ENCODE data around the gene RAB31. TPM values are rescaled to one million over a fixed set of nuclear protein-coding genes. Genes with fewer than 3 reads are reported as not detected.
A peak's percentile ranks its signal among the peaks of the same experiment; 100 is the strongest.
"Not testable (repeated sequence)": the region's sequence is repeated elsewhere in the genome, so short reads cannot be mapped to it uniquely, and the experiment has no call there.

The RAB31 gene
- total RNA-seq, 1 donor from 2014 or later: 26.0 TPM

DNA sequence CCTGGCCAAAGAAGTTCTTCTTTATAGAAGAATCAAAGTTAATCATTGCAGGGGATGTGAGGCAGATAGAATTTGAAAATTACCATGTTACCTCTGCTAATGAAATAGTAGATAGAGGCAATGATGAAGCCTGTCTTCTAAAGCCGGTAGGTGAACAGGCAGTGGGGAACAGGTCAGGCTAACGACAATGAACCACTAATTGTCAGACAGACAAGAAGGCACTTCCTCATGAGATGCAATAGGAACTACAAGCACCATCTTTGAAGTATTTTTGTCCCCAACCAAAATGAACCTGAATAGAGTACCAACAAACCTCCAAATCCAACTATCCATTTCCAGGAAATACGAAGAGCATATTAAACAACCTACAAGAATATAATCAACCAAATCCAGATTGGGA, 41.6 kb upstream of the RAB31 start:
- Histone ChIP-seq H3K4me1 (no peaks in the 10 kb centered on the region), H3K27me3 (no peaks in the 10 kb centered on the region), H3K27ac (no peak overlapping the region), H3K4me3 (no peak overlapping the region), H3K36me3 (no peaks in the 10 kb centered on the region), H3K9me3 (no peaks in the 10 kb centered on the region)
- TF ChIP-seq POLR2AphosphoS5 (IDR thresholded peaks at IDR 0.05; ENCODE audit: insufficient read depth in 1 of 2, low read depth in 1 of 2) (no peak), POLR2A (IDR thresholded peaks at IDR 0.05) (no peak)
- TF ChIP-seq, protein P1, sequence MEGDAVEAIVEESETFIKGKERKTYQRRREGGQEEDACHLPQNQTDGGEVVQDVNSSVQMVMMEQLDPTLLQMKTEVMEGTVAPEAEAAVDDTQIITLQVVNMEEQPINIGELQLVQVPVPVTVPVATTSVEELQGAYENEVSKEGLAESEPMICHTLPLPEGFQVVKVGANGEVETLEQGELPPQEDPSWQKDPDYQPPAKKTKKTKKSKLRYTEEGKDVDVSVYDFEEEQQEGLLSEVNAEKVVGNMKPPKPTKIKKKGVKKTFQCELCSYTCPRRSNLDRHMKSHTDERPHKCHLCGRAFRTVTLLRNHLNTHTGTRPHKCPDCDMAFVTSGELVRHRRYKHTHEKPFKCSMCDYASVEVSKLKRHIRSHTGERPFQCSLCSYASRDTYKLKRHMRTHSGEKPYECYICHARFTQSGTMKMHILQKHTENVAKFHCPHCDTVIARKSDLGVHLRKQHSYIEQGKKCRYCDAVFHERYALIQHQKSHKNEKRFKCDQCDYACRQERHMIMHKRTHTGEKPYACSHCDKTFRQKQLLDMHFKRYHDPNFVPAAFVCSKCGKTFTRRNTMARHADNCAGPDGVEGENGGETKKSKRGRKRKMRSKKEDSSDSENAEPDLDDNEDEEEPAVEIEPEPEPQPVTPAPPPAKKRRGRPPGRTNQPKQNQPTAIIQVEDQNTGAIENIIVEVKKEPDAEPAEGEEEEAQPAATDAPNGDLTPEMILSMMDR (IDR thresholded peaks at IDR 0.05): no peak
- intact Hi-C loops (cut with DNase I): no loop called here
- peak in 1 of 2 donors; percentile 11 for DNase-seq (ENCODE audit: extremely low spot score in 2 of 2)

DNA sequence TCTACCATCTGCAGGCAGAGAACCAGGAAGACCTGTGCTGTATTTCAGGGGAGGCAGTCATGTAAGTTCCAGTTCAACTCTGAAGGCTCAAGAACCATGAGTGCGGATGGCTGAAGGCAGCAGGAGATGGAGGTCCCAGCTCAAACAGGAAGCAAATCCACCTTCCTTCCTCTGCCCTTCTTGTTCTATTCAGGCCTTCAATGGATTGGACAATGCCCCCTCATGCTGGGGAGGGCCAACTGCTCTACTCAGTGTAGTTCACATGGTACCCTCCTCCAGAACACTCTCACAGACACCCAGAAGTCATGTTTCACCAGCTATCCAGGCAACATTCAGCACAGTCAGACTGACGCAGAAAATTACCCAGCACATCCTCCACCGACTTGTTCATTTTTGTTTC, 39.1 kb upstream of the RAB31 start:
- peaks cover 9% of the 10 kb centered on the region for H3K4me1 ChIP-seq
- H3K4me3 ChIP-seq: no peak overlapping the region
- H3K27ac ChIP-seq: no peak overlapping the region
- peak in 1 of 2 donors; percentile 37 for DNase-seq (ENCODE audit: extremely low spot score in 2 of 2)
- no peaks in the 10 kb centered on the region for H3K36me3 ChIP-seq
- TF ChIP-seq, protein P1 (IDR thresholded peaks at IDR 0.05): no peak
- TF ChIP-seq POLR2AphosphoS5 (IDR thresholded peaks at IDR 0.05; ENCODE audit: insufficient read depth in 1 of 2, low read depth in 1 of 2) (no peak), POLR2A (IDR thresholded peaks at IDR 0.05) (no peak)
- intact Hi-C loops (cut with DNase I): no loop called here
- no peaks in the 10 kb centered on the region for H3K27me3 ChIP-seq
- H3K9me3 ChIP-seq: no peaks in the 10 kb centered on the region

DNA sequence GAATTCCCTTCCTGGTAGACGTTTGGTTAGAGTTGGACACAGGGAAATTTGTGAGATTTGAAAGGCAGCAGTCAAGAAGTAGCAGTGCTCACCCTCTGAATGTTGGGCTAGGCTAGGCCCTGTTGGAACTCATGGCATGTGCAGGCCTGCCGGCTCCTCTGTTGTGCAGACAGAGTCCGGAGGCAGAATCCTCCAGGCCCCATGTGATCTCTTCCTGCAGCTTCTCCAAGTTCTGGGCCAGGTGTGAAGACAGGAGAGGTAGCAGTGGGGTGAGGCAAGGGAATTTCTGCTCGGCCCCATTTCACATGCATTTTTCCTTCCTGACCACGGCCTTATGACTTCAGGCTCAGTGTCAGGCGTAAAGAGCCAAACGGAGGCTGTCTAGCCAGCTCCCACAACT, 36.9 kb upstream of the RAB31 start:
- peak in 1 of 2 donors; percentile 81 for DNase-seq (ENCODE audit: extremely low spot score in 2 of 2)
- peaks cover 12% of the 10 kb centered on the region for H3K4me1 ChIP-seq
- H3K36me3 ChIP-seq: no peaks in the 10 kb centered on the region
- no peaks in the 10 kb centered on the region for H3K9me3 ChIP-seq
- no peak for TF ChIP-seq POLR2A (IDR thresholded peaks at IDR 0.05)
- no peak for TF ChIP-seq POLR2AphosphoS5 (IDR thresholded peaks at IDR 0.05; ENCODE audit: insufficient read depth in 1 of 2, low read depth in 1 of 2)
- TF ChIP-seq, protein P1 (IDR thresholded peaks at IDR 0.05): no peak
- no peak overlapping the region for H3K4me3 ChIP-seq
- intact Hi-C loops (cut with DNase I): no loop called here
- no peak overlapping the region for H3K27ac ChIP-seq
- no peaks in the 10 kb centered on the region for H3K27me3 ChIP-seq

DNA sequence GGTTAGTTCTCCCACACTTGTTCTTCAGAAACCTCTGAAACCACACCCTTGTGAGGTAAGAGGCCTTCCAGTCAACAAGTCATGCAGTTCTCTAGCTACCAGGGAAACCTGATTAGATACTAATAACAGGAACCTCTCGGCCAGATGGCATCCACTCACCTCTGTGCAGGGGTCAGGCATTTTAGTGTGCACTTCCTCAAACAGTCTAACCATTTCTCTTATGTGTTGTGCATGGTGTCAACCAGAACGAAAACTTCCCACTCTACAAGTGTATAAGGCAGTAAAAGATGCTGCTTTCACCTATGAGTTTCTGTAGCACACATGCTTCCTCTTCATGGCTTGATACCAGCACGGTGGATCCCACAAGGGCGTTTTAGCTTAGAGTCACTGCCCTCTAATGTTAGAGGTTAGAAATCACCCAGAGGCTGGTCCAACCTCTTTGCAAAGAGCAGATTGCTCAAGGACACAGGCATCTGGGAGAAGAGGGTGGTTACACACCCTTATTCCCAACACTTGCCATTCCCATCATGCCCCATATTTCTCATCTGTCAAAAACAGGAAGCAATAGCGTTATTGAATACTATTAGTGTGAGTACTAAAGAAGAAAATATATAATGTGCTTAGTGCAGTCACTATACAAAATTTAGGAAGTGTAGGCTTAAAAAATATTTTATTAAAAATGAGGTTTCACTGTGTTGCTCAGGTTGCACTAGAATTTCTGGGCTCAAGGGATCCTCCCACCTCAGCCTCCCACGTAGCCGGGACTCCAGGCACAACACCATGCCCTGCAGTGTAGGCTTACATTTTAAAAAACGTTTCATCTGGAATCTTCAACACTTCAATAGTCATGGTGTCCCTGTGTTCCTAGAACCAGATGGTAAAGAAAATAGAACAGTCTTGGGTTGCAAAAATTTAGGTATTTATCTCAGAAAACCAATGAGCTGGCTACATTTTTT, 34.5 kb upstream of the RAB31 start:
- Histone ChIP-seq H3K9me3 (no peaks in the 10 kb centered on the region), H3K27ac (no peak overlapping the region), H3K4me3 (no peak overlapping the region), H3K4me1 (peaks cover 12% of the 10 kb centered on the region), H3K36me3 (no peaks in the 10 kb centered on the region), H3K27me3 (no peaks in the 10 kb centered on the region)
- TF ChIP-seq POLR2A (IDR thresholded peaks at IDR 0.05) (no peak), POLR2AphosphoS5 (IDR thresholded peaks at IDR 0.05; ENCODE audit: insufficient read depth in 1 of 2, low read depth in 1 of 2) (peak; percentile 6 to 40)
- TF ChIP-seq, protein P1 (IDR thresholded peaks at IDR 0.05): no peak
- peak in 1 of 2 donors; percentile 75 for DNase-seq (ENCODE audit: extremely low spot score in 2 of 2)
- intact Hi-C loops (cut with DNase I): no loop called here

DNA sequence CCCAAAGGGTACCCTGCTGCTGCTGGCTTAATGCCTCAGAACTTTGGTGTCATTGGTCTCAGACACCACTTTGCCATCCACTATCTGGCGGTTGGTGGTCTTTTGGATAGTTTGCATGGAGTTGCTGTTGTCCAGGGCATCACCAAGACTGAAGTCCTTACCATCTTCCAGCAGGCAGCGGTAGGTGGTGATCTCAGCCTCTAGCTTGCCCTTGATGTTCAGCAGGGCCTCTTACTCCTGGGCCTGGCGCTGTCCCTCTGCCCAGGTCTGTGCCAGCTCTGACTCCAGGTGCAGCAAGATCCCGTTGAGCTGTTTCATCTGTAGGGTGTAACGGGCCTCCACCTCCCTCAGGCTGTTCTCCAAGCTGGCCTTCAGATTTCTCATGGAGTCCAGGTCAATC, 29.9 kb upstream of the RAB31 start:
- H3K27ac ChIP-seq; intact Hi-C loops (cut with DNase I); H3K27me3 ChIP-seq; H3K4me3 ChIP-seq; H3K9me3 ChIP-seq; H3K36me3 ChIP-seq: not testable (repeated sequence)
- DNase-seq (ENCODE audit: extremely low spot score in 2 of 2): peak in 1 of 2 donors; percentile 60
- peaks cover 13% of the 10 kb centered on the region for H3K4me1 ChIP-seq
